Astrocyte (in vitro differentiated cells and primary cell): ENCODE measurements around the gene GZMA.

Experiments used
- CTCF ChIP-seq: IDR thresholded peaks from 2 replicates; pipeline ENCODE4 v1.5.1; 2011; ENCODE audit warnings: low read depth, mild to moderate bottlenecking, inconsistent platforms, low read length, moderate library complexity; ENCODE audit not compliant: insufficient read depth
- EZH2 ChIP-seq: IDR thresholded peaks from 2 replicates; pipeline ENCODE4 v1.6.1; 2012; ENCODE audit warnings: mild to moderate bottlenecking, low read length, inconsistent platforms; ENCODE audit not compliant: insufficient read depth

DNA sequence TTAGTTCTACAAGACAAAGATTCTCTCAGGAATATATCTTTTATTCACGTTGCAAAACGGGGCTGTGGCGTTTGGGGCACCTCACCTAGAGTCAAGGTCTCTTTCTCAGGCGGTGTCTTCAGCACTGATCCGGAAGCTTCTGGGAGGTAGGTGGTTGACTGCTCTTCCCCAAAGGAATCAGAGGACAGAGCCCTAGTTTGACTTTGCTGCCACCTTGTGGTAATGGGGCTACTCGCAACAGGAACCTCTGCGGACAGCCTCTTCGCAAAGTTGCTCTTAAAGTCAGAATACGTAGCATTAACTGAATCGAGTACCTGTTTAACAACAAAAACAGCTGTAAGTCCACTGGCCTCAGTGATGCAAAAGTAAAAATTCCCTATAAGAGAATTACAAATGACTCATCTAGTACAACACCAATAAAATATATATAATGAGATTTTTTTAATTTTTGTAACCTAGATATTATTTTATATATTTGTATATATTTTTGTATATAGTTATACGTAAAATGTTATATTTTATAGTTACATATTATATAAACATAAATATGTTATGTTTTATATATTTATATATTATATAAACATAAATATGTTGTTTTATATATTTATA is 44.2 kb downstream of the GZMA start:
- TF ChIP-seq CTCF, result peak; percentile 94
- no peak for TF ChIP-seq EZH2
